Activated naive CD8-positive, alpha-beta T cell treated with anti-CD3 and anti-CD28 coated beads, Interleukin-2, amount 10 ng/mL, durations not matched to agents 7 days and 5 days (primary cell): ENCODE data around the gene SLC17A3. TPM values are rescaled to one million over a fixed set of nuclear protein-coding genes. Genes with fewer than 3 reads are reported as not detected.

Experiments
- ATAC-seq: fragments of 150-1000 bp; cut with Tn5 transposase; one replicate; pipeline ENCODE4 v1.10.0; 2021; ENCODE audit warnings: low read depth, moderate library complexity
- POLR2A ChIA-PET: fragments of 350-600 bp; sonication (Branson Sonifier 250); formaldehyde crosslinking; loops from one replicate; lab custom pipeline; 2021; ENCODE audit warnings: antibody characterized with exemption; lab: Charles Lee
- DNase-seq: peaks from one replicate; pipeline ENCODE4 v3.0.0; 2021
- H3K27ac Mint-ChIP-seq: one replicate; pipeline ENCODE4 v1.8.0; 2022; ENCODE audit warnings: mild to moderate bottlenecking, mixed read lengths
- H3K27me3 Mint-ChIP-seq: one replicate; pipeline ENCODE4 v1.8.0; 2022; ENCODE audit warnings: mild to moderate bottlenecking, moderate library complexity, mixed read lengths
- H3K36me3 Mint-ChIP-seq: one replicate; pipeline ENCODE4 v1.8.0; 2021; ENCODE audit warnings: mild to moderate bottlenecking, mixed read lengths
- H3K4me1 Mint-ChIP-seq: one replicate; pipeline ENCODE4 v1.8.0; 2021; ENCODE audit warnings: mixed read lengths
- H3K4me3 Mint-ChIP-seq: one replicate; pipeline ENCODE4 v1.8.0; 2022; ENCODE audit warnings: mild to moderate bottlenecking, moderate library complexity, mixed read lengths
- H3K9me3 Mint-ChIP-seq: one replicate; pipeline ENCODE4 v1.8.0; 2021; ENCODE audit warnings: mixed read lengths
- total RNA-seq, 2 experiments: library from RNA; stranded (reverse); gene quantifications; one replicate each; pipeline ENCODE4 v1.2.3, GENCODE V29; 2021

Gene SLC17A3
- total RNA-seq, 2 experiments from 2014 or later: 0.23 to 0.28 TPM

- Mint-ChIP-seq H3K36me3 (no peaks in the 10 kb centered on the region), H3K9me3 (peaks cover 3% of the 10 kb centered on the region), H3K27me3 (peaks cover 3% of the 10 kb centered on the region), H3K4me1 (no peaks in the 10 kb centered on the region), H3K27ac (no peak overlapping the region), H3K4me3 (no peak overlapping the region)
- DNase-seq (no peak), ATAC-seq (no peak)
- POLR2A ChIA-PET: no interaction called here
Measured at GRCh38 chr6:25844518-25844917, 29.5 kb downstream of the SLC17A3 start.

- no peak overlapping the region for H3K27ac Mint-ChIP-seq
- POLR2A ChIA-PET: no interaction called here
- H3K27me3 Mint-ChIP-seq: peaks cover 3% of the 10 kb centered on the region
- H3K36me3 Mint-ChIP-seq: no peaks in the 10 kb centered on the region
- H3K4me3 Mint-ChIP-seq: no peak overlapping the region
- peaks cover 3% of the 10 kb centered on the region for H3K9me3 Mint-ChIP-seq
- ATAC-seq (no peak), DNase-seq (no peak)
- H3K4me1 Mint-ChIP-seq: no peaks in the 10 kb centered on the region
Measured at GRCh38 chr6:25842526-25842925, 31.5 kb downstream of the SLC17A3 start.

GRCh38 chr6:25835442-25836283, 38.4 kb downstream of the SLC17A3 start:
- Mint-ChIP-seq H3K27me3 (peaks cover 21% of the 10 kb centered on the region), H3K4me1 (no peaks in the 10 kb centered on the region), H3K9me3 (no peaks in the 10 kb centered on the region), H3K27ac (no peak overlapping the region), H3K4me3 (no peak overlapping the region), H3K36me3 (no peaks in the 10 kb centered on the region)
- no peak for ATAC-seq
- POLR2A ChIA-PET: no interaction called here
- DNase-seq: no peak

GRCh38 chr6:25834950-25835349, 39.1 kb downstream of the SLC17A3 start:
- POLR2A ChIA-PET: interaction anchor here (0.6 to 0.7 kb wide), 2 partner anchors 102 to 1132 kb away, joined by 3 read pairs; no protein-coding TSS in a partner anchor
- Mint-ChIP-seq H3K36me3 (no peaks in the 10 kb centered on the region), H3K4me3 (no peak overlapping the region), H3K27ac (no peak overlapping the region), H3K9me3 (no peaks in the 10 kb centered on the region), H3K27me3 (peaks cover 24% of the 10 kb centered on the region), H3K4me1 (no peaks in the 10 kb centered on the region)
- no peak for DNase-seq
- ATAC-seq: no peak

GRCh38 chr6:25833136-25833535, 40.9 kb downstream of the SLC17A3 start:
- no peak for ATAC-seq
- Mint-ChIP-seq H3K4me1 (no peaks in the 10 kb centered on the region), H3K27ac (no peak overlapping the region), H3K4me3 (no peak overlapping the region), H3K9me3 (no peaks in the 10 kb centered on the region), H3K36me3 (no peaks in the 10 kb centered on the region), H3K27me3 (peaks cover 24% of the 10 kb centered on the region)
- DNase-seq: no peak
- POLR2A ChIA-PET: no interaction called here

- DNase-seq: no peak
- POLR2A ChIA-PET: no interaction called here
- H3K9me3 Mint-ChIP-seq: peaks cover 1% of the 10 kb centered on the region
- ATAC-seq: no peak
- no peak overlapping the region for H3K4me3 Mint-ChIP-seq
- H3K27ac Mint-ChIP-seq: no peak overlapping the region
- peaks cover 27% of the 10 kb centered on the region for H3K27me3 Mint-ChIP-seq
- no peaks in the 10 kb centered on the region for H3K36me3 Mint-ChIP-seq
- no peaks in the 10 kb centered on the region for H3K4me1 Mint-ChIP-seq
Measured at GRCh38 chr6:25832670-25833069, 41.4 kb downstream of the SLC17A3 start.

- Mint-ChIP-seq H3K27me3 (peaks cover 27% of the 10 kb centered on the region), H3K4me1 (no peaks in the 10 kb centered on the region), H3K27ac (no peak overlapping the region), H3K36me3 (no peaks in the 10 kb centered on the region), H3K4me3 (no peak overlapping the region), H3K9me3 (peaks cover 1% of the 10 kb centered on the region)
- POLR2A ChIA-PET: no interaction called here
- DNase-seq (no peak), ATAC-seq (no peak)
Measured at GRCh38 chr6:25832307-25832662, 41.8 kb downstream of the SLC17A3 start.

GRCh38 chr6:25831532-25832306, 42.3 kb downstream of the SLC17A3 start, which contains the start of gene SLC17A1:
TSS of gene SLC17A1 (minus strand) at chr6:25832052. CDS start at chr6:25830557, 1,495 bp downstream.
- Mint-ChIP-seq H3K27ac (no peak within 1 kb of the TSS), H3K4me3 (no peak within 1 kb of the TSS), H3K36me3 (no peaks in the 10 kb centered on the region), H3K27me3 (peaks cover 29% of the 10 kb centered on the region), H3K9me3 (peaks cover 1% of the 10 kb centered on the region), H3K4me1 (no peaks in the 10 kb centered on the region)
- POLR2A ChIA-PET: no interaction called here
- no peak for ATAC-seq
- no peak for DNase-seq

- DNase-seq (no peak), ATAC-seq (no peak)
- peaks cover 39% of the 10 kb centered on the region for H3K27me3 Mint-ChIP-seq
- H3K9me3 Mint-ChIP-seq: peaks cover 1% of the 10 kb centered on the region
- H3K36me3 Mint-ChIP-seq: no peaks in the 10 kb centered on the region
- no peaks in the 10 kb centered on the region for H3K4me1 Mint-ChIP-seq
- H3K27ac Mint-ChIP-seq: no peak overlapping the region
- POLR2A ChIA-PET: no interaction called here
- no peak overlapping the region for H3K4me3 Mint-ChIP-seq
Measured at GRCh38 chr6:25830458-25830857, 43.6 kb downstream of the SLC17A3 start.

GRCh38 chr6:25829375-25829774, 44.7 kb downstream of the SLC17A3 start:
- H3K27ac Mint-ChIP-seq: no peak overlapping the region
- no peak for ATAC-seq
- POLR2A ChIA-PET: no interaction called here
- H3K36me3 Mint-ChIP-seq: no peaks in the 10 kb centered on the region
- H3K4me1 Mint-ChIP-seq: no peaks in the 10 kb centered on the region
- H3K4me3 Mint-ChIP-seq: no peak overlapping the region
- peaks cover 1% of the 10 kb centered on the region for H3K9me3 Mint-ChIP-seq
- DNase-seq: no peak
- peaks cover 44% of the 10 kb centered on the region for H3K27me3 Mint-ChIP-seq

GRCh38 chr6:25821341-25821740, 52.7 kb downstream of the SLC17A3 start:
- no peaks in the 10 kb centered on the region for H3K4me1 Mint-ChIP-seq
- POLR2A ChIA-PET: no interaction called here

GRCh38 chr6:25816252-25816651, 57.8 kb downstream of the SLC17A3 start:
- no peak for ATAC-seq
- H3K4me1 Mint-ChIP-seq: no peaks in the 10 kb centered on the region

More at GRCh38 chr6:25821341-25821740, 52.7 kb downstream of the SLC17A3 start:
- Mint-ChIP-seq H3K4me3 (no peak overlapping the region), H3K36me3 (no peaks in the 10 kb centered on the region), H3K9me3 (peaks cover 2% of the 10 kb centered on the region), H3K27me3 (peaks cover 40% of the 10 kb centered on the region), H3K27ac (no peak overlapping the region)
- ATAC-seq (no peak), DNase-seq (no peak)

GRCh38 chr6:25815194-25815593, 58.8 kb downstream of the SLC17A3 start:
- DNase-seq: no peak
- H3K9me3 Mint-ChIP-seq: peaks cover 4% of the 10 kb centered on the region
- H3K27ac Mint-ChIP-seq: no peak overlapping the region
- H3K4me1 Mint-ChIP-seq: no peaks in the 10 kb centered on the region
- POLR2A ChIA-PET: no interaction called here
- H3K27me3 Mint-ChIP-seq: peaks cover 29% of the 10 kb centered on the region
- no peaks in the 10 kb centered on the region for H3K36me3 Mint-ChIP-seq
- no peak overlapping the region for H3K4me3 Mint-ChIP-seq
- no peak for ATAC-seq

More at GRCh38 chr6:25816252-25816651, 57.8 kb downstream of the SLC17A3 start:
- no peaks in the 10 kb centered on the region for H3K36me3 Mint-ChIP-seq
- no peak overlapping the region for H3K27ac Mint-ChIP-seq
- no peak overlapping the region for H3K4me3 Mint-ChIP-seq
- peaks cover 29% of the 10 kb centered on the region for H3K27me3 Mint-ChIP-seq
- peaks cover 4% of the 10 kb centered on the region for H3K9me3 Mint-ChIP-seq
- POLR2A ChIA-PET: no interaction called here
- DNase-seq: no peak
